Ishikawa (cell line): ENCODE data around the gene CCL5.
A peak's percentile ranks its signal among the peaks of the same experiment; 100 is the strongest.

Experiments used
- CEBPB ChIP-seq: IDR thresholded peaks from 2 replicates; pipeline ENCODE4 v1.6.1; 2012
- CREB1 ChIP-seq: IDR thresholded peaks from 2 replicates; pipeline ENCODE4 v1.6.1; 2012; ENCODE audit warnings: low read depth
- EGR1 ChIP-seq: IDR thresholded peaks from 2 replicates; pipeline ENCODE4 v1.6.1; 2012
- EP300 ChIP-seq: IDR thresholded peaks from 2 replicates; pipeline ENCODE4 v1.6.1; 2012; ENCODE audit warnings: borderline replicate concordance
- FOXM1 ChIP-seq: IDR thresholded peaks from 2 replicates; pipeline ENCODE4 v1.6.1; 2012; ENCODE audit warnings: low read depth, borderline replicate concordance
- MAX ChIP-seq: IDR thresholded peaks from 2 replicates; pipeline ENCODE4 v1.6.1; 2012
- NFIC ChIP-seq: IDR thresholded peaks from 2 replicates; pipeline ENCODE4 v1.6.1; 2012
- RAD21 ChIP-seq: IDR thresholded peaks from 2 replicates; pipeline ENCODE4 v1.6.1; 2012; ENCODE audit warnings: low read depth
- REST ChIP-seq: IDR thresholded peaks from 2 replicates; pipeline ENCODE4 v1.6.1; 2012; ENCODE audit warnings: low read depth, mild to moderate bottlenecking
- TAF1 ChIP-seq: IDR thresholded peaks from 2 replicates; pipeline ENCODE4 v1.6.1; 2012; ENCODE audit warnings: low read depth, mild to moderate bottlenecking
- TCF12 ChIP-seq: IDR thresholded peaks from 2 replicates; pipeline ENCODE4 v1.6.1; 2012; ENCODE audit warnings: low read depth
- TEAD4 ChIP-seq: IDR thresholded peaks from 2 replicates; pipeline ENCODE4 v1.6.1; 2012
- USF1 ChIP-seq: IDR thresholded peaks from 2 replicates; pipeline ENCODE4 v1.6.1; 2012
- YY1 ChIP-seq: IDR thresholded peaks from 2 replicates; pipeline ENCODE4 v1.6.1; 2012; ENCODE audit warnings: low read depth
- ZBTB7A ChIP-seq: IDR thresholded peaks from 2 replicates; pipeline ENCODE4 v1.6.1; 2012; ENCODE audit warnings: low read depth

The CCL5 gene

GRCh38 chr17:35889818-35890773 lies 9.9 kb upstream of the CCL5 start:
- TF ChIP-seq USF1 (no peak), REST (no peak), FOXM1 (no peak), TCF12 (no peak), TAF1 (no peak), NFIC (peak; percentile 47; the same call in 1 of the 2 replicates), CREB1 (no peak)

GRCh38 chr17:35889241-35889640 lies 9.1 kb upstream of the CCL5 start:
- TF ChIP-seq EGR1: no peak
- TF ChIP-seq USF1: no peak
- no peak for TF ChIP-seq ZBTB7A
- no peak for TF ChIP-seq CEBPB
- TF ChIP-seq EP300: no peak

- TF ChIP-seq CREB1 (no peak), FOXM1 (no peak), EP300 (no peak), RAD21 (no peak), NFIC (no peak), TAF1 (no peak), MAX (no peak), USF1 (no peak), ZBTB7A (no peak), REST (no peak), YY1 (no peak), CEBPB (no peak), TEAD4 (no peak), EGR1 (no peak), TCF12 (no peak)
Measured at GRCh38 chr17:35878361-35878760, 1.8 kb downstream of the CCL5 start.

- TF ChIP-seq NFIC (no peak), CREB1 (no peak), EGR1 (no peak), TCF12 (no peak), RAD21 (no peak), TAF1 (no peak), YY1 (no peak), EP300 (no peak), FOXM1 (no peak), TEAD4 (no peak)
Measured at GRCh38 chr17:35877345-35878029, 2.7 kb downstream of the CCL5 start.

GRCh38 chr17:35876534-35876933 lies 3.6 kb downstream of the CCL5 start:
- no peak for TF ChIP-seq CREB1
- TF ChIP-seq USF1: no peak
- TF ChIP-seq EP300: no peak
- no peak for TF ChIP-seq CEBPB
- TF ChIP-seq YY1: no peak
- TF ChIP-seq ZBTB7A: no peak
- TF ChIP-seq TCF12: no peak
- no peak for TF ChIP-seq RAD21
- no peak for TF ChIP-seq FOXM1
- no peak for TF ChIP-seq REST
- no peak for TF ChIP-seq NFIC
